ENCODE data around the gene NFIX. TPM values are rescaled to one million over a fixed set of nuclear protein-coding genes. Genes with fewer than 3 reads are reported as not detected.

The NFIX gene
- total and polyA plus RNA-seq, 2 of the 13 experiments (the other 11 are each of a cell fraction or from before 2014, with no cell fraction given) = 3.4 to 5.4 TPM

DNA sequence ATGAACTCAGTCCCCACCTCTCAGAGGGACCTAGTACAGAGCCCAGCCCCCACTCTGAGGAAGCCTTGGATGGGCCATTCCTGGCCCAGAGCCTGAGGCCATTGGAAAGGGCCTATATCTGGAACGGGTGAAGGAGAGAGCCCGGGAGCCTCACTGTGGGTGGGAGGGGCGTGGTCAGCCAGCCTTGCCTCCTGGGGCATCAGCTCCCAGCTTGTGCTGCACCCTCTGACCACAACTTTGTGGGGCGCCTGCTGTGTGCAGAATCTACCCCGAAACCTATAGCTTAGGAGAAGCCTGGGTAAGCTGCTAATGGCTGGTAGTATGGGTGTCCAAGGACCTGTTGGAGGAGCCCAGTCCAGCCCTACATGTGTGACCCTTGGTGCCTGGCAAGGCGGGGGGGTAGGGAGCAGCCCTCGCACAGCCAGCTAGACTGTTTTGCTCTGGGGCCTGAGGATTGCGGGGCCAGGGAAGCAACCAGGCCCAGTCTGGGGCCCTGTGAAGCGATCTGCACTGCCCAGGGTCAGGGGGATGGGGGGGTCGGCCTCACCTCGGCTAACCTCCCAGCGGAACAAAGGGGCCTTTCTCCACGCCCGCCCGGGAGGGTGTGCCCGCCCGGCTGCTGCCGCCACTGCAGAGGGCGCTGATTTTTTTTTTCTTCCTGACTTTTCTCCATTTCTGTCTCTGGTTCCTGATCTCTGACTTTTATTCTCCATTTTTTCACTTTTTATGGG is 65.1 kb downstream of the NFIX start (continued):
- TF ChIP-seq BRF2 (CRISPR knock-in tag; IDR thresholded peaks at IDR 0.05) (peak; percentile 20; the same call in 1 of the 2 replicates), KMT2B (CRISPR knock-in tag; IDR thresholded peaks at IDR 0.05) (no peak), RXRB (CRISPR knock-in tag; IDR thresholded peaks at IDR 0.05; ENCODE audit: borderline replicate concordance) (peak; percentile 99), GFI1 (CRISPR knock-in tag; IDR thresholded peaks at IDR 0.05; ENCODE audit: borderline replicate concordance) (peak; percentile 67; the same call in 1 of the 2 replicates), CSRNP2 (CRISPR knock-in tag; conservative IDR thresholded peaks at IDR 0.05; ENCODE audit: low read depth) (no peak), ATF4 (CRISPR knock-in tag; IDR thresholded peaks at IDR 0.05) (peak in 1 of 2 experiments; percentile 37; a peak in 1 of 4 replicates), THAP11 (CRISPR knock-in tag; IDR thresholded peaks at IDR 0.05) (0 out of 2 replicates have a peak, but pooled peaks have one; percentile 16), ZNF512 (CRISPR knock-in tag; IDR thresholded peaks at IDR 0.05) (no peak), HOXA5 (CRISPR knock-in tag; IDR thresholded peaks at IDR 0.05) (0 out of 2 replicates have a peak, but pooled peaks have one; percentile 12), RAD21 (CRISPR knock-in tag; IDR thresholded peaks at IDR 0.05) (peak; percentile 66), ZBTB7B (CRISPR knock-in tag; IDR thresholded peaks at IDR 0.05) (peak; percentile 77), ZNF564 (CRISPR knock-in tag; IDR thresholded peaks at IDR 0.05) (0 out of 2 replicates have a peak, but pooled peaks have one; percentile 20)
- TF ChIP-seq, protein P1, sequence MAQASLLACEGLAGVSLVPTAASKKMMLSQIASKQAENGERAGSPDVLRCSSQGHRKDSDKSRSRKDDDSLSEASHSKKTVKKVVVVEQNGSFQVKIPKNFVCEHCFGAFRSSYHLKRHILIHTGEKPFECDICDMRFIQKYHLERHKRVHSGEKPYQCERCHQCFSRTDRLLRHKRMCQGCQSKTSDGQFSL (CRISPR knock-in tag; IDR thresholded peaks at IDR 0.05) = peak; percentile 94
- TF ChIP-seq, protein P2, sequence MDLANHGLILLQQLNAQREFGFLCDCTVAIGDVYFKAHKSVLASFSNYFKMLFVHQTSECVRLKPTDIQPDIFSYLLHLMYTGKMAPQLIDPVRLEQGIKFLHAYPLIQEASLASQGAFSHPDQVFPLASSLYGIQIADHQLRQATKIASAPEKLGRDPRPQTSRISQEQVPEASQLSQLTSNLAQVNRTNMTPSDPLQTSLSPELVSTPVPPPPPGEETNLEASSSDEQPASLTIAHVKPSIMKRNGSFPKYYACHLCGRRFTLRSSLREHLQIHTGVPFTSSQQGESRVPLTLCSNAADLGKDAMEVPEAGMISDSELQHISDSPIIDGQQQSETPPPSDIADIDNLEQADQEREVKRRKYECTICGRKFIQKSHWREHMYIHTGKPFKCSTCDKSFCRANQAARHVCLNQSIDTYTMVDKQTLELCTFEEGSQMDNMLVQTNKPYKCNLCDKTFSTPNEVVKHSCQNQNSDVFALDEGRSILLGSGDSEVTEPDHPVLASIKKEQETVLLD (CRISPR knock-in tag; IDR thresholded peaks at IDR 0.05; ENCODE audit: low read depth) = no peak
- TF ChIP-seq, protein P3, sequence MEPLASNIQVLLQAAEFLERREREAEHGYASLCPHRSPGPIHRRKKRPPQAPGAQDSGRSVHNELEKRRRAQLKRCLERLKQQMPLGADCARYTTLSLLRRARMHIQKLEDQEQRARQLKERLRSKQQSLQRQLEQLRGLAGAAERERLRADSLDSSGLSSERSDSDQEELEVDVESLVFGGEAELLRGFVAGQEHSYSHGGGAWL (CRISPR knock-in tag; IDR thresholded peaks at IDR 0.05) = peak; percentile 2; the same call in 1 of the 2 replicates
- TF ChIP-seq, protein P4, sequence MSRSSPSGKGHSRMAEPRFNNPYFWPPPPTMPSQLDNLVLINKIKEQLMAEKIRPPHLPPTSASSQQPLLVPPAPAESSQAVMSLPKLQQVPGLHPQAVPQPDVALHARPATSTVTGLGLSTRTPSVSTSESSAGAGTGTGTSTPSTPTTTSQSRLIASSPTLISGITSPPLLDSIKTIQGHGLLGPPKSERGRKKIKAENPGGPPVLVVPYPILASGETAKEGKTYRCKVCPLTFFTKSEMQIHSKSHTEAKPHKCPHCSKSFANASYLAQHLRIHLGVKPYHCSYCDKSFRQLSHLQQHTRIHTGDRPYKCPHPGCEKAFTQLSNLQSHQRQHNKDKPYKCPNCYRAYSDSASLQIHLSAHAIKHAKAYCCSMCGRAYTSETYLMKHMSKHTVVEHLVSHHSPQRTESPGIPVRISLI (CRISPR knock-in tag; IDR thresholded peaks at IDR 0.05; ENCODE audit: borderline replicate concordance) = peak; percentile 96
- TF ChIP-seq, protein P5, sequence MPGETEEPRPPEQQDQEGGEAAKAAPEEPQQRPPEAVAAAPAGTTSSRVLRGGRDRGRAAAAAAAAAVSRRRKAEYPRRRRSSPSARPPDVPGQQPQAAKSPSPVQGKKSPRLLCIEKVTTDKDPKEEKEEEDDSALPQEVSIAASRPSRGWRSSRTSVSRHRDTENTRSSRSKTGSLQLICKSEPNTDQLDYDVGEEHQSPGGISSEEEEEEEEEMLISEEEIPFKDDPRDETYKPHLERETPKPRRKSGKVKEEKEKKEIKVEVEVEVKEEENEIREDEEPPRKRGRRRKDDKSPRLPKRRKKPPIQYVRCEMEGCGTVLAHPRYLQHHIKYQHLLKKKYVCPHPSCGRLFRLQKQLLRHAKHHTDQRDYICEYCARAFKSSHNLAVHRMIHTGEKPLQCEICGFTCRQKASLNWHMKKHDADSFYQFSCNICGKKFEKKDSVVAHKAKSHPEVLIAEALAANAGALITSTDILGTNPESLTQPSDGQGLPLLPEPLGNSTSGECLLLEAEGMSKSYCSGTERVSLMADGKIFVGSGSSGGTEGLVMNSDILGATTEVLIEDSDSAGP (CRISPR knock-in tag; IDR thresholded peaks at IDR 0.05; ENCODE audit: borderline replicate concordance) = peak; percentile 51
